ENCODE data around the gene SERPIND1.

DNA sequence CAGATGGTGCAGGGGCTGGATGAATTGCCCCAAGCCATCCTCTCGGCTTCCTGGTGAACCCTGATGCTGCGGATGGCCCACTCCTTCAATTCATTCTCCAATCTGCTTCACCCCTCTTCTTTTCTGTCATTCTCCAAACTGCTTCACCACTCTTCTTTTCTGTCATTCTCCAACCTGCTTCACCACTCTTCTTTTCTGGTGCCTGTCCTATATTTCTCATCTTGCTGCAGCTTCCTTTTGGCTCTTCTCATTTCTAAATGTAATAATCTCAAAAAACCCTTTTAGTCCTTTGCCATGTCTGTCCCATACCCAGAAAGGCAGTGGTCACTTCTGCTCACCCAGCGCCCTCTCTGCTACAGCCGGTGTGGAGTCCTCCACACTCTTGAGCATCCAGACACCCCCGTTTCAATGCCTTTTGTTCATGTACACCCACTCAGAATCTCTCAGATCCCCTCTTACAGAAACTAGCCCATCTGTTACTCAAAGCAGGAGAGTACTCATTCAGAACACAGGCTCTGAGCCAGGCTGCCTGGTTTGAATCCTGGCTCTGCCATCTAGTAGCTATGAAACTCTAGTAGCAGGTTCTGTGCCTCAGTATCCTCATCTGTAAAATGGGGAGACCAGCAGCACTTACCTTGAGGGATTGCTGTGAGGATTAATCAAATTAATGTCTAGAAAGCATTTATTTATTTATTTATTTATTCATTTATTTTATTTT lies 14.9 kb downstream of the SERPIND1 start:
- TF ChIP-seq, protein P1, sequence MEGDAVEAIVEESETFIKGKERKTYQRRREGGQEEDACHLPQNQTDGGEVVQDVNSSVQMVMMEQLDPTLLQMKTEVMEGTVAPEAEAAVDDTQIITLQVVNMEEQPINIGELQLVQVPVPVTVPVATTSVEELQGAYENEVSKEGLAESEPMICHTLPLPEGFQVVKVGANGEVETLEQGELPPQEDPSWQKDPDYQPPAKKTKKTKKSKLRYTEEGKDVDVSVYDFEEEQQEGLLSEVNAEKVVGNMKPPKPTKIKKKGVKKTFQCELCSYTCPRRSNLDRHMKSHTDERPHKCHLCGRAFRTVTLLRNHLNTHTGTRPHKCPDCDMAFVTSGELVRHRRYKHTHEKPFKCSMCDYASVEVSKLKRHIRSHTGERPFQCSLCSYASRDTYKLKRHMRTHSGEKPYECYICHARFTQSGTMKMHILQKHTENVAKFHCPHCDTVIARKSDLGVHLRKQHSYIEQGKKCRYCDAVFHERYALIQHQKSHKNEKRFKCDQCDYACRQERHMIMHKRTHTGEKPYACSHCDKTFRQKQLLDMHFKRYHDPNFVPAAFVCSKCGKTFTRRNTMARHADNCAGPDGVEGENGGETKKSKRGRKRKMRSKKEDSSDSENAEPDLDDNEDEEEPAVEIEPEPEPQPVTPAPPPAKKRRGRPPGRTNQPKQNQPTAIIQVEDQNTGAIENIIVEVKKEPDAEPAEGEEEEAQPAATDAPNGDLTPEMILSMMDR (conservative IDR thresholded peaks at IDR 0.05; ENCODE audit: low read length): no peak
- TF ChIP-seq EZH2phosphoT487 (IDR thresholded peaks at IDR 0.05; ENCODE audit: borderline replicate concordance): no peak
